Neutrophil (primary cell): ENCODE measurements around the gene LMF1.

Source experiments
- H3K27ac ChIP-seq: fragments of 200-600 bp; sonication (generic); 2 replicates; pipeline ENCODE4 v1.5.1; 2016; ENCODE audit warnings: mild to moderate bottlenecking, moderate library complexity
- H3K27me3 ChIP-seq: fragments of 200-600 bp; sonication (generic); 2 replicates; pipeline ENCODE4 v1.6.0; 2016; ENCODE audit warnings: mild to moderate bottlenecking
- H3K36me3 ChIP-seq: fragments of 200-600 bp; sonication (generic); 2 replicates; pipeline ENCODE4 v1.5.1; 2017
- H3K4me1 ChIP-seq, 2 experiments: fragments of 200-600 bp in 1 of 2; sonication (generic) in 1 of 2; 1 replicate in 1 of 2; 2 replicates in 1 of 2; pipeline versions ENCODE4 v1.5.1 to v1.6.1; 2013 to 2016; ENCODE audit warnings: low read depth in 1 of 2, low read length in 1 of 2, mild to moderate bottlenecking in 1 of 2, moderate library complexity in 1 of 2; ENCODE audit not compliant: control insufficient read depth in 1 of 2, insufficient read depth in 1 of 2
- H3K4me3 ChIP-seq, 2 experiments: fragments of 200-600 bp in 1 of 2; sonication (generic) in 1 of 2; 1 replicate in 1 of 2; 2 replicates in 1 of 2; pipeline ENCODE4 v1.5.1; 2013 to 2016; ENCODE audit warnings: low read depth in 1 of 2, low read length in 1 of 2, mild to moderate bottlenecking in 1 of 2, moderate library complexity in 1 of 2
- H3K9me3 ChIP-seq: fragments of 200-600 bp; sonication (generic); 2 replicates; pipeline ENCODE4 v1.5.1; 2016
- TF ChIP-seq, protein P1 (sequence below): fragments of 200-600 bp; sonication (generic); IDR thresholded peaks from 2 replicates; pipeline ENCODE4 v1.5.1; 2016; ENCODE audit warnings: antibody characterized with exemption

LMF1 gene

DNA sequence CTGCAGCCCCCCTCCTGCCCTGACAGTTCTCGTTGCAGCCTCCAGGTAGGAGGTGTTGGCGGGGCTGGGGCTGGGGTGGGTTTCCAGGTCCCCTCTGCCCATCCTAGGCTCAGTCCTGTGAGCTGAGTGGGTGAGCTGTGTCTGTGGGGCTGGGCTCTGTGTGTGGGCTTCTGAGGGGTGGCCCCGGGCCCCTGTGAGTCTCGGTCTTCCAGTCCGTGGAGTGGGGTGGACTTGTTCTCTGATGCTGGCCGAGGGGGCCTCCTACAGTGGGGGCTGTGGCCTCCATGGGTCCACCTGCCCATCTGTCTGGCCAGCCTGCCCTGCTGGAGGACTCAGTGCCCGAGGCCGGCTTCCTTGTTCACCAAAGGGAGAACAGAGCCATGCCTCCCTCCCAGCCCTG lies 43.4 kb upstream of the LMF1 start:
- Histone ChIP-seq H3K4me1 (no peaks in the 10 kb centered on the region), H3K27ac (no peak overlapping the region), H3K9me3 (no peaks in the 10 kb centered on the region), H3K27me3 (peaks cover 21% of the 10 kb centered on the region), H3K4me3 (no peak overlapping the region), H3K36me3 (no peaks in the 10 kb centered on the region)
- TF ChIP-seq, protein P1, sequence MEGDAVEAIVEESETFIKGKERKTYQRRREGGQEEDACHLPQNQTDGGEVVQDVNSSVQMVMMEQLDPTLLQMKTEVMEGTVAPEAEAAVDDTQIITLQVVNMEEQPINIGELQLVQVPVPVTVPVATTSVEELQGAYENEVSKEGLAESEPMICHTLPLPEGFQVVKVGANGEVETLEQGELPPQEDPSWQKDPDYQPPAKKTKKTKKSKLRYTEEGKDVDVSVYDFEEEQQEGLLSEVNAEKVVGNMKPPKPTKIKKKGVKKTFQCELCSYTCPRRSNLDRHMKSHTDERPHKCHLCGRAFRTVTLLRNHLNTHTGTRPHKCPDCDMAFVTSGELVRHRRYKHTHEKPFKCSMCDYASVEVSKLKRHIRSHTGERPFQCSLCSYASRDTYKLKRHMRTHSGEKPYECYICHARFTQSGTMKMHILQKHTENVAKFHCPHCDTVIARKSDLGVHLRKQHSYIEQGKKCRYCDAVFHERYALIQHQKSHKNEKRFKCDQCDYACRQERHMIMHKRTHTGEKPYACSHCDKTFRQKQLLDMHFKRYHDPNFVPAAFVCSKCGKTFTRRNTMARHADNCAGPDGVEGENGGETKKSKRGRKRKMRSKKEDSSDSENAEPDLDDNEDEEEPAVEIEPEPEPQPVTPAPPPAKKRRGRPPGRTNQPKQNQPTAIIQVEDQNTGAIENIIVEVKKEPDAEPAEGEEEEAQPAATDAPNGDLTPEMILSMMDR = no peak

DNA sequence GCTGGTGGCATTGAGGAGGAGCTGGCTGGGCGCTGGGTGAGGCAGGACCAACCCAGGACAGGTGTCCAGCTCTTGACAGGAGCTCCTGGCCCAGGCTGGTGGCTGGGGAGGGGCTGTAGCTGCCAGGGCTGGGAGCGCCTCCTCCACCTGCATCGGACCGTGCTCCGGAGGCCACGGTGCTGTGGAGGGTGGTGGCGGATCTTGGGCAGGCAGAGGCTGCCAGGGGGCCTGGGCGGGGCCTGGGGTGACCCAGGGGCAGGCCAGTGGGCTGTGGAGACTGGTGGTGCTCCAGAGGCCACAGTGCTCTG lies 42.8 kb upstream of the LMF1 start:
- no peaks in the 10 kb centered on the region for H3K36me3 ChIP-seq
- peaks cover 26% of the 10 kb centered on the region for H3K27me3 ChIP-seq
- H3K4me3 ChIP-seq = no peak overlapping the region
- no peak overlapping the region for H3K27ac ChIP-seq
- TF ChIP-seq, protein P1 = no peak
- H3K4me1 ChIP-seq = no peaks in the 10 kb centered on the region
- no peaks in the 10 kb centered on the region for H3K9me3 ChIP-seq

DNA sequence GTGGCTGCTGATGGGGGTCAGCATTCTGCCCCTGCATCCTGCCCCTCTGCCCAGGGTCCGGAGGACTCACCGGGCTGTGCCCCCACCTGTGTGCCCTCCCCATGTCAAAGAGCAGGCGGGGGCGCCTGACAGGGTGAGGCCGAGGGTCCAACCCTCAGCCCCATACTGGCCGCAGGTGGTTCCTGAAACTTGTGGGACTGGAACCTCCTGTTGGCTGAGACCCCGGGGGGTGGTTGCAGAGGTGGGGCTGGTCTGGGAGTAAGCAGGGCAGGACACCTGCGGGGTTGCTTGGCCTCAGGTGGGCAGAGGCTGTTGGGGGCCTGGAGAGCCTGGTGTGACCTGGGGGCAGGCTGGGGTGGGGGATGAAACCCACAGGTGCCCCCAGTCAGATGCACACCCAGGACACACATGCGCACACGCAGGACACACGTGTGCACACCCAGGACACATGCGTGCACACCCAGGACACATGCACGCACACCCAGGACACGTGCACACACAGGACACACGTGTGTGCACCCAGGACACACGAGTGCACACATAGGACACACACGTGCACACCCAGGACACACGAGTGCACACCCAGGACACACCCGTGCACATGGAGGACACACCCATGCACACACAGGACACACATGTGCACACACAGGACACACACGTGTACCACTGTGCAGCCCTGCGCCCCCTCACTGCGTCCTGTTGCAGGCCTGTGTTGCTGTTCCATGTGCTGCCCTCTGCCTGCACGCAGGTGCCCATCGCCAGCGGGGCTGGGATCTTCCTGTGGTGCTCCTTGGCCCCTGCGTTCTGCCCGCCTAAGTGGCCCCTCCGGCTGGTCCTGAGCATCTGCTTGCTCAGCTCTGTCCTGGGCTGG lies 42.2 kb upstream of the LMF1 start:
- TF ChIP-seq, protein P1 = no peak
- Histone ChIP-seq H3K4me1 (no peaks in the 10 kb centered on the region), H3K27me3 (peaks cover 26% of the 10 kb centered on the region), H3K4me3 (no peak overlapping the region), H3K27ac (no peak overlapping the region), H3K9me3 (no peaks in the 10 kb centered on the region), H3K36me3 (no peaks in the 10 kb centered on the region)

DNA sequence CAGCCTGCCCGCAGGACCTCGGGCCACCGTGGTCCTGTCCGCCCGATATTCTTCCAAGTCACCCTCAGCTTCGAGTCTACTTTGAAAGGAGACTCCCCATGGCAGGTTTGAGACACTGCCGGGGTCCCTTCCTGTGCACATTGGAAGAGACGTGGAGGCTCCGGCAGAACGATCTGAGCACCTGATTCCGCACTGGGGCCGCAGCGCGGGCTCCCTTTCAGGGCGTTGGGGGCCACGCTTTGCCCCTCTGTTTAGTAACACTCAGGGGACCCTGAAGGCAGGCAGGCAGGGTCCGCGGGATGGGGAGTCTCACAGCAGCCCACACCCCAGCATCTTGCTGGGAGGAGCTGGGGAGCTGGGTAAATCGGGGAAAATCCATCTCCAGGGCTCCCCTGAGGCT lies 41.4 kb upstream of the LMF1 start:
- no peak overlapping the region for H3K4me3 ChIP-seq
- no peaks in the 10 kb centered on the region for H3K9me3 ChIP-seq
- TF ChIP-seq, protein P1 = no peak
- no peaks in the 10 kb centered on the region for H3K36me3 ChIP-seq
- no peak overlapping the region for H3K27ac ChIP-seq
- H3K27me3 ChIP-seq = peaks cover 26% of the 10 kb centered on the region
- no peaks in the 10 kb centered on the region for H3K4me1 ChIP-seq

DNA sequence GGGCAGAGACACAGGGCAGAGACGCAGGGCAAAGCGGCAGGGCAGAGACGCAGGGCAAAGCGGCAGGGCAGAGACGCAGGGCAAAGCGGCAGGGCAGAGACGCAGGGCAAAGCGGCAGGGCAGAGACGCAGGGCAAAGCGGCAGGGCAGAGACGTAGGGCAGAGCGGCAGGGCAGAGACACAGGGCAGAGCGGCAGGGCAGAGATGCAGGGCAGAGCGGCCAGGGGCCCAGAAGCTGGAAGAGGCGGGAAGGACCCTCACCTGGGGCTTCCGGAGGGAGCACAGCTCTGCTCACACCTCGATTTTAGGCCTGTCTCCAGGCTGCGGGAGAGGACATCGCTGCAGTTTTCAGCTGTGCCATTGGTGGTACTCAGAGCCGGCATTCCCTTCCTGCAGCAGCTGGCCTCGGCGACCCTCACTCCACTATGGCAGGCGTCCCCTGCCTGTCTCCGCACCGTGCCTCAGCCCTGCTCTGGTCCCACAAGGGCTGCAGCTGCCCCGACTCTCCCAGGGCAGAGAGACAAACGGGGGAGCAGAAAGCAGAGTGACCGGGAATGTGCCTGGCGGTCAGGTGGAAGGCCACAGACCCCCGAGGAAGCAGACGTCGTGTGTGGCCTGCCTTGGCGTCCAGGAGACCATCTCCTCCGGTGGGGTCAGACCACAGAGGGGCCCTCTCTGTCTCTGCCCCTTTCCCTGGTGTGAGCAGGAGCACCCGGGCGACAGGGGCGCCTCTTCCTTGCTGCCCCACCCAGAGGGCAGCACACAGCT lies 40.7 kb upstream of the LMF1 start:
- Histone ChIP-seq H3K9me3 (no peaks in the 10 kb centered on the region), H3K27me3 (peaks cover 26% of the 10 kb centered on the region), H3K36me3 (no peaks in the 10 kb centered on the region), H3K4me1 (no peaks in the 10 kb centered on the region), H3K27ac (no peak overlapping the region), H3K4me3 (no peak overlapping the region)
- TF ChIP-seq, protein P1 = no peak
